ENCODE data around the gene PRELID2.

PRELID2 gene

GRCh38 chr5:145830594-145830993, 4.5 kb downstream of the PRELID2 start:
- H3K4me3 ChIP-seq (ENCODE audit: control insufficient read depth, low read depth, low read length): no peak overlapping the region
- TF ChIP-seq CTCF (conservative IDR thresholded peaks at IDR 0.05; ENCODE audit: control insufficient read depth, insufficient read depth, low read depth, low read length): no peak
- peak; percentile 18 for DNase-seq (ENCODE audit: low read depth)

GRCh38 chr5:145829708-145830361, 5.3 kb downstream of the PRELID2 start:
- no peak for DNase-seq (ENCODE audit: low read depth)
- H3K4me3 ChIP-seq (ENCODE audit: control insufficient read depth, low read depth, low read length): no peak overlapping the region
- TF ChIP-seq CTCF (conservative IDR thresholded peaks at IDR 0.05; ENCODE audit: control insufficient read depth, insufficient read depth, low read depth, low read length): no peak

GRCh38 chr5:145826895-145827674, 8.1 kb downstream of the PRELID2 start:
- no peak for TF ChIP-seq CTCF (conservative IDR thresholded peaks at IDR 0.05; ENCODE audit: control insufficient read depth, insufficient read depth, low read depth, low read length)
- DNase-seq (ENCODE audit: low read depth): peak; percentile 25
- no peak overlapping the region for H3K4me3 ChIP-seq (ENCODE audit: control insufficient read depth, low read depth, low read length)

- H3K4me3 ChIP-seq (ENCODE audit: control insufficient read depth, low read depth, low read length): no peak overlapping the region
- peak; percentile 70 for DNase-seq (ENCODE audit: low read depth)
- TF ChIP-seq CTCF (conservative IDR thresholded peaks at IDR 0.05; ENCODE audit: control insufficient read depth, insufficient read depth, low read depth, low read length): peak; percentile 85
Measured at GRCh38 chr5:145825751-145826180, 9.4 kb downstream of the PRELID2 start.

GRCh38 chr5:145824040-145824439, 11.1 kb downstream of the PRELID2 start:
- peak; percentile 29 for DNase-seq (ENCODE audit: low read depth)
- no peak overlapping the region for H3K4me3 ChIP-seq (ENCODE audit: control insufficient read depth, low read depth, low read length)
- TF ChIP-seq CTCF (conservative IDR thresholded peaks at IDR 0.05; ENCODE audit: control insufficient read depth, insufficient read depth, low read depth, low read length): no peak

GRCh38 chr5:145818604-145819003, 16.5 kb downstream of the PRELID2 start:
- DNase-seq (ENCODE audit: low read depth): no peak
- no peak for TF ChIP-seq CTCF (conservative IDR thresholded peaks at IDR 0.05; ENCODE audit: control insufficient read depth, insufficient read depth, low read depth, low read length)
- H3K4me3 ChIP-seq (ENCODE audit: control insufficient read depth, low read depth, low read length): no peak overlapping the region
